HAP-1 (cell line): ENCODE results near the gene SASS6.
A peak's percentile ranks its signal among the peaks of the same experiment; 100 is the strongest.

Experiments
- DNase-seq, 2 experiments: peaks; one replicate each; pipeline ENCODE4 v3.0.0-alpha.2; 2016 to 2020; ENCODE audit warnings: low spot score in 2 of 2
- H3K27me3 ChIP-seq: fragments of 250-450 bp; sonication (Bioruptor Pico); 2 replicates; pipeline ENCODE4 v1.5.1; 2020; ENCODE audit warnings: low read depth, mild to moderate bottlenecking, moderate library complexity
- H3K36me3 ChIP-seq: fragments of 250-450 bp; sonication (Bioruptor Pico); replicated peaks from 2 replicates; pipeline ENCODE4 v1.5.1; 2020; ENCODE audit warnings: mild to moderate bottlenecking
- H3K4me1 ChIP-seq: fragments of 250-450 bp; sonication (Bioruptor Pico); 2 replicates; pipeline ENCODE4 v1.5.1; 2020; ENCODE audit warnings: mild to moderate bottlenecking
- H3K4me3 ChIP-seq: fragments of 250-450 bp; sonication (Bioruptor Pico); 2 replicates; pipeline ENCODE4 v1.5.1; 2020; ENCODE audit warnings: mild to moderate bottlenecking, moderate library complexity
- H3K9me3 ChIP-seq: fragments of 250-450 bp; sonication (Bioruptor Pico); 2 replicates; pipeline ENCODE4 v1.5.1; 2020; ENCODE audit warnings: mild to moderate bottlenecking, moderate library complexity
- in situ Hi-C: fragments of 300-500 bp; cut with MboI; formaldehyde crosslinking; loops from 3 replicates; pipeline ENCODE4 v1.14.3; 2020; ENCODE audit warnings: low sequenced_read_pairs, inconsistent platforms, mixed read lengths

Gene SASS6

GRCh38 chr1:100141192-100141591, 8.5 kb upstream of the SASS6 start:
- no peak for DNase-seq
- Histone ChIP-seq H3K27me3 (no peaks in the 10 kb centered on the region), H3K36me3 (peaks cover 84% of the 10 kb centered on the region), H3K9me3 (no peaks in the 10 kb centered on the region), H3K4me1 (no peaks in the 10 kb centered on the region), H3K4me3 (no peak overlapping the region)
- in situ Hi-C loops = no loop called here

GRCh38 chr1:100137602-100138001, 4.9 kb upstream of the SASS6 start:
- Histone ChIP-seq H3K27me3 (no peaks in the 10 kb centered on the region), H3K4me1 (peaks cover 8% of the 10 kb centered on the region), H3K4me3 (no peak overlapping the region), H3K9me3 (no peaks in the 10 kb centered on the region), H3K36me3 (peaks cover 51% of the 10 kb centered on the region)
- in situ Hi-C loops = no loop called here
- no peak for DNase-seq

GRCh38 chr1:100134872-100135271, 2.1 kb upstream of the SASS6 start:
- no peak overlapping the region for H3K4me3 ChIP-seq
- H3K9me3 ChIP-seq = no peaks in the 10 kb centered on the region
- H3K4me1 ChIP-seq = peaks cover 12% of the 10 kb centered on the region
- H3K36me3 ChIP-seq = peaks cover 27% of the 10 kb centered on the region
- H3K27me3 ChIP-seq = no peaks in the 10 kb centered on the region
- in situ Hi-C loops = no loop called here
- no peak for DNase-seq

GRCh38 chr1:100131623-100132022, 1.1 kb downstream of the SASS6 start:
- DNase-seq = no peak
- Histone ChIP-seq H3K27me3 (no peaks in the 10 kb centered on the region), H3K36me3 (peaks cover 6% of the 10 kb centered on the region), H3K9me3 (no peaks in the 10 kb centered on the region), H3K4me1 (peaks cover 12% of the 10 kb centered on the region), H3K4me3 (peak overlapping the region; percentile 76)
- in situ Hi-C loops = no loop called here

- no peak overlapping the region for H3K4me3 ChIP-seq
- DNase-seq = no peak
- H3K9me3 ChIP-seq = no peaks in the 10 kb centered on the region
- H3K4me1 ChIP-seq = peaks cover 12% of the 10 kb centered on the region
- H3K36me3 ChIP-seq = peaks cover 12% of the 10 kb centered on the region
- no peaks in the 10 kb centered on the region for H3K27me3 ChIP-seq
- in situ Hi-C loops = no loop called here
These were observed 2.1 kb downstream of the SASS6 start for GRCh38 chr1:100130552-100131077.

GRCh38 chr1:100127226-100127625, 5.5 kb downstream of the SASS6 start:
- Histone ChIP-seq H3K4me1 (peaks cover 4% of the 10 kb centered on the region; the same call in 1 of the 2 replicates), H3K9me3 (no peaks in the 10 kb centered on the region), H3K4me3 (no peak overlapping the region), H3K27me3 (no peaks in the 10 kb centered on the region), H3K36me3 (peaks cover 17% of the 10 kb centered on the region)
- in situ Hi-C loops = no loop called here
- DNase-seq = no peak

GRCh38 chr1:100122177-100122576, 10.6 kb downstream of the SASS6 start:
- H3K9me3 ChIP-seq = no peaks in the 10 kb centered on the region
- peaks cover 38% of the 10 kb centered on the region for H3K36me3 ChIP-seq
- H3K4me3 ChIP-seq = no peak overlapping the region
- in situ Hi-C loops = no loop called here
- no peak for DNase-seq
- no peaks in the 10 kb centered on the region for H3K4me1 ChIP-seq
- H3K27me3 ChIP-seq = no peaks in the 10 kb centered on the region

- no peaks in the 10 kb centered on the region for H3K4me1 ChIP-seq
- peaks cover 30% of the 10 kb centered on the region for H3K36me3 ChIP-seq
- DNase-seq = no peak
- H3K4me3 ChIP-seq = no peak overlapping the region
- no peaks in the 10 kb centered on the region for H3K9me3 ChIP-seq
- no peaks in the 10 kb centered on the region for H3K27me3 ChIP-seq
- in situ Hi-C loops = no loop called here
These were observed 17.2 kb downstream of the SASS6 start for GRCh38 chr1:100115524-100115923.

GRCh38 chr1:100109554-100110066, 23.1 kb downstream of the SASS6 start:
- H3K36me3 ChIP-seq = peaks cover 15% of the 10 kb centered on the region
- no peaks in the 10 kb centered on the region for H3K9me3 ChIP-seq
- no peak for DNase-seq
- in situ Hi-C loops = no loop called here
- H3K4me1 ChIP-seq = no peaks in the 10 kb centered on the region
- no peaks in the 10 kb centered on the region for H3K27me3 ChIP-seq
- no peak overlapping the region for H3K4me3 ChIP-seq

- no peak for DNase-seq
- Histone ChIP-seq H3K9me3 (no peaks in the 10 kb centered on the region), H3K27me3 (no peaks in the 10 kb centered on the region), H3K4me1 (no peaks in the 10 kb centered on the region), H3K36me3 (peaks cover 32% of the 10 kb centered on the region), H3K4me3 (no peak overlapping the region)
- in situ Hi-C loops = no loop called here
These were observed 25.0 kb downstream of the SASS6 start for GRCh38 chr1:100107696-100108095.

GRCh38 chr1:100101564-100101963, 31.2 kb downstream of the SASS6 start:
- DNase-seq = no peak
- Histone ChIP-seq H3K9me3 (no peaks in the 10 kb centered on the region), H3K27me3 (no peaks in the 10 kb centered on the region), H3K4me1 (no peaks in the 10 kb centered on the region), H3K4me3 (no peak overlapping the region), H3K36me3 (peaks cover 52% of the 10 kb centered on the region)
- in situ Hi-C loops = no loop called here

- H3K4me1 ChIP-seq = no peaks in the 10 kb centered on the region
- peaks cover 53% of the 10 kb centered on the region for H3K36me3 ChIP-seq
- H3K4me3 ChIP-seq = no peak overlapping the region
- in situ Hi-C loops = no loop called here
- no peaks in the 10 kb centered on the region for H3K9me3 ChIP-seq
- no peaks in the 10 kb centered on the region for H3K27me3 ChIP-seq
- DNase-seq = no peak
These were observed 32.5 kb downstream of the SASS6 start for GRCh38 chr1:100100202-100100601.

- Histone ChIP-seq H3K36me3 (peaks cover 18% of the 10 kb centered on the region), H3K27me3 (no peaks in the 10 kb centered on the region), H3K9me3 (no peaks in the 10 kb centered on the region), H3K4me1 (peaks cover 10% of the 10 kb centered on the region), H3K4me3 (no peak overlapping the region)
- in situ Hi-C loops = no loop called here
- DNase-seq = no peak
These were observed 42.3 kb downstream of the SASS6 start for GRCh38 chr1:100090471-100090870.

- no peak for DNase-seq
- Histone ChIP-seq H3K4me1 (peaks cover 10% of the 10 kb centered on the region), H3K36me3 (peaks cover 24% of the 10 kb centered on the region), H3K9me3 (no peaks in the 10 kb centered on the region), H3K27me3 (no peaks in the 10 kb centered on the region), H3K4me3 (no peak overlapping the region)
- in situ Hi-C loops = no loop called here
These were observed 43.6 kb downstream of the SASS6 start for GRCh38 chr1:100089082-100089481.

- H3K9me3 ChIP-seq = no peaks in the 10 kb centered on the region
- H3K4me1 ChIP-seq = peaks cover 10% of the 10 kb centered on the region
- no peak for DNase-seq
- H3K36me3 ChIP-seq = peaks cover 28% of the 10 kb centered on the region
- no peaks in the 10 kb centered on the region for H3K27me3 ChIP-seq
- in situ Hi-C loops = no loop called here
- H3K4me3 ChIP-seq = no peak overlapping the region
These were observed 45.3 kb downstream of the SASS6 start for GRCh38 chr1:100087396-100087795.
